ENCODE data around the gene RGS9BP. TPM values are rescaled to one million over a fixed set of nuclear protein-coding genes. Genes with fewer than 3 reads are reported as not detected.
A peak's percentile ranks its signal among the peaks of the same experiment; 100 is the strongest.

Gene RGS9BP
- total and polyA plus RNA-seq, 2 of the 13 experiments (the other 11 are each of a cell fraction or from before 2014, with no cell fraction given), result 0.01 TPM; not detected in 1

- TF ChIP-seq ZGPAT (CRISPR knock-in tag; IDR thresholded peaks at IDR 0.05), result no peak
- TF ChIP-seq ZNF280B (CRISPR knock-in tag; IDR thresholded peaks at IDR 0.05; ENCODE audit: borderline replicate concordance), result no peak
- TF ChIP-seq ARID2 (CRISPR knock-in tag; IDR thresholded peaks at IDR 0.05; ENCODE audit: borderline replicate concordance), result no peak
- TF ChIP-seq ZNF564 (CRISPR knock-in tag; IDR thresholded peaks at IDR 0.05), result peak; percentile 78; the same call in 1 of the 2 replicates
- TF ChIP-seq ZNF749 (CRISPR knock-in tag; IDR thresholded peaks at IDR 0.05; ENCODE audit: borderline replicate concordance), result peak; percentile 77
- TF ChIP-seq REXO4 (CRISPR knock-in tag; IDR thresholded peaks at IDR 0.05; ENCODE audit: borderline replicate concordance), result no peak
- TF ChIP-seq HMG20B (CRISPR knock-in tag; conservative IDR thresholded peaks at IDR 0.05), result no peak
- TF ChIP-seq ZBTB21 (CRISPR knock-in tag; IDR thresholded peaks at IDR 0.05), result no peak
- TF ChIP-seq FOXA3 (CRISPR knock-in tag; IDR thresholded peaks at IDR 0.05), result 0 out of 2 replicates have a peak, but pooled peaks have one; percentile 21
- TF ChIP-seq FOXK2 (IDR thresholded peaks at IDR 0.05), result no peak
- TF ChIP-seq ZSCAN22 (CRISPR knock-in tag; IDR thresholded peaks at IDR 0.05), result no peak
- no peak for TF ChIP-seq MIXL1 (CRISPR knock-in tag; IDR thresholded peaks at IDR 0.05)
- TF ChIP-seq GZF1 (CRISPR knock-in tag; IDR thresholded peaks at IDR 0.05), result no peak
- TF ChIP-seq CSRNP1 (CRISPR knock-in tag; IDR thresholded peaks at IDR 0.05), result no peak
- no peak for TF ChIP-seq HMGXB3 (CRISPR knock-in tag; IDR thresholded peaks at IDR 0.05; ENCODE audit: borderline replicate concordance)
- 0 out of 2 replicates have a peak, but pooled peaks have one; percentile 54 for TF ChIP-seq ZNF562 (CRISPR knock-in tag; IDR thresholded peaks at IDR 0.05; ENCODE audit: borderline replicate concordance)
- TF ChIP-seq ETS1 (CRISPR knock-in tag; IDR thresholded peaks at IDR 0.05), result no peak
- TF ChIP-seq NFE2 (CRISPR knock-in tag; IDR thresholded peaks at IDR 0.05), result no peak
- no peak for TF ChIP-seq ONECUT2 (CRISPR knock-in tag; IDR thresholded peaks at IDR 0.05)
- TF ChIP-seq ZZZ3 (CRISPR knock-in tag; IDR thresholded peaks at IDR 0.05; ENCODE audit: borderline replicate concordance), result peak; percentile 41; the same call in 1 of the 2 replicates
These were observed 16.5 kb downstream of the RGS9BP start (continued) for GRCh38 chr19:32691952-32692726.

All from HepG2 (cell line).